Upper lobe of left lung (tissue), 4 donors: Measurements from ENCODE around the gene SPATA6.
"Not testable (repeated sequence)": the region's sequence is repeated elsewhere in the genome, so short reads cannot be mapped to it uniquely, and the experiment has no call there.

Experiments used
- EP300 ChIP-seq, 4 donors: sonication (generic); formaldehyde crosslinking; IDR thresholded peaks; one replicate each; pipeline ENCODE4 v1.5.1; 2017; ENCODE audit warnings: antibody characterized with exemption in 4 of 4, control low read depth in 2 of 4
- POLR2A ChIP-seq, 4 donors: fragments of 450-650 bp; IDR thresholded peaks; one replicate each; pipeline ENCODE4 v1.5.1; 2016 to 2017; ENCODE audit warnings: antibody characterized with exemption in 4 of 4, mild to moderate bottlenecking in 2 of 4
- POLR2AphosphoS5 ChIP-seq, 2 donors: sonication (generic); formaldehyde crosslinking; IDR thresholded peaks; one replicate each; pipeline ENCODE4 v1.5.1; 2017; ENCODE audit warnings: antibody characterized with exemption in 2 of 2
- TF ChIP-seq, protein P1 (sequence below), 6 experiments: fragments of 450-650 bp in 4 of 6; fragments of 200-600 bp in 2 of 6; sonication (generic) in 2 of 6; IDR thresholded peaks; one replicate each; pipeline ENCODE4 v1.5.1; 2016 to 2019; ENCODE audit warnings: antibody characterized with exemption in 6 of 6

DNA sequence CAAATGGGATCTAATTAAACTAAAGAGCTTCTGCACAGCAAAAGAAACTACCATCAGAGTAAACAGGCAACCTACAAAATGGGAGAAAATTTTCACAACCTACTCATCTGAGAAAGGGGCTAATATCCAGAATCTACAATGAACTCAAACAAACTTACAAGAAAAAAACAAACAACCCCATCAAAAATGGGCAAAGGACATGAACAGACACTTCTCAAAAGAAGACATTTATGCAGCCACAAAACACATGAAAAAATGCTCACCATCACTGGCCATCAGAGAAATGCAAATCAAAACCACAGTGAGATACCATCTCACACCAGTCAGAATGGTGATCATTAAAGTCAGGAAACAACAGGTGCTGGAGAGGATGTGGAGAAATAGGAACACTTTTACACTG, 189.7 kb downstream of the SPATA6 start:
- TF ChIP-seq, protein P1, sequence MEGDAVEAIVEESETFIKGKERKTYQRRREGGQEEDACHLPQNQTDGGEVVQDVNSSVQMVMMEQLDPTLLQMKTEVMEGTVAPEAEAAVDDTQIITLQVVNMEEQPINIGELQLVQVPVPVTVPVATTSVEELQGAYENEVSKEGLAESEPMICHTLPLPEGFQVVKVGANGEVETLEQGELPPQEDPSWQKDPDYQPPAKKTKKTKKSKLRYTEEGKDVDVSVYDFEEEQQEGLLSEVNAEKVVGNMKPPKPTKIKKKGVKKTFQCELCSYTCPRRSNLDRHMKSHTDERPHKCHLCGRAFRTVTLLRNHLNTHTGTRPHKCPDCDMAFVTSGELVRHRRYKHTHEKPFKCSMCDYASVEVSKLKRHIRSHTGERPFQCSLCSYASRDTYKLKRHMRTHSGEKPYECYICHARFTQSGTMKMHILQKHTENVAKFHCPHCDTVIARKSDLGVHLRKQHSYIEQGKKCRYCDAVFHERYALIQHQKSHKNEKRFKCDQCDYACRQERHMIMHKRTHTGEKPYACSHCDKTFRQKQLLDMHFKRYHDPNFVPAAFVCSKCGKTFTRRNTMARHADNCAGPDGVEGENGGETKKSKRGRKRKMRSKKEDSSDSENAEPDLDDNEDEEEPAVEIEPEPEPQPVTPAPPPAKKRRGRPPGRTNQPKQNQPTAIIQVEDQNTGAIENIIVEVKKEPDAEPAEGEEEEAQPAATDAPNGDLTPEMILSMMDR (IDR thresholded peaks at IDR 0.05), result not testable (repeated sequence)
- not testable (repeated sequence) for TF ChIP-seq POLR2A, POLR2AphosphoS5, EP300 (IDR thresholded peaks at IDR 0.05)
